ENCODE data around the gene CCT6B. TPM values are rescaled to one million over a fixed set of nuclear protein-coding genes. Genes with fewer than 3 reads are reported as not detected.

The CCT6B gene
- total RNA-seq, 1 experiment from 2014 or later = 3.7 TPM

DNA sequence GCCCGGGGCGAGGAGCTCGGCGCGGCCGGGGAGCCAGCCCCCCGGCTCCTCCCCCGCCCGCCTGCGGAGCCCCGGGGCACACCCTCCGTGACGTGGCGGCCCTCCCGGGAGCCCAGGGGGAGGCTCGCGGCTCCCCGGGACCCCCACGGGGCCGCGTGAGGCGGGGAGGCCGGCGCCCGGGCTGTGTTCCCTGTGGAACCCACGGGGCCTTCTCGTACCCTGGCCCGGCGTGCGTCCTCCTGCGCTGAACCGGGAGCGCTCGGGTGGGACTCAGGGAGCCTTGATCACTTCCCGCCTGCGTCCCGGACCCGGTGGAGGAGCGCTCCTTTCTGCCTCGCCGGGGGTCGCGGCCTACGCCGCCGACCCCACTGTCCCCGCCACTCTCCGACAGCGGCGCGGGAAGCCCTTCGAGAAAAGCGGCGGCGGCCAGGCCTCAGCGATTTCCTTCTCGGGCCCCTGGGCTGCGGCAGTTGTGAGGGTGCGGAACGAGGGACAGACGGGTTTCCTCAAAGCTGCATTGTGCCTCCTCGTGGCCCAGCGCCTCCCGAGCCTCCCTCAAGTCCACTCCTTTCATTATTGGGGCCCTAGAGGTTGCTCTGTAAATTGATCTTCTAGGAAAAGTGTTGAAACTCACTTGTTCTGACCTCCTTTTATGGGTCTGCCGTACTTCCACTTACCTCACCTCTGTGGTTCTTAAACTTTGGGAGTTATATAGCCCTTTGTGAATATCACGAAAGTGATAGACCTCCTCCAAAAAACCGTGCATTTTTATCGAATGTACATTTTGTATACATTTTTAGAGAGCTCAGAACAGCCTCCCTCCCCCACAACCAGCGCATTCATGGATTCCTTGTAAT, 19.6 kb upstream of the CCT6B start:
- H3K4me3 ChIP-seq = peak overlapping the region; percentile 62
- intact Hi-C loops (cut with micrococcal nuclease; ENCODE audit: unreplicated experiment) = loop anchor here (1.0 to 10.0 kb wide), 3 partner anchors 20 to 554 kb away; partner anchors contain the start of genes CCT6B, SLFN12L and ZNF830
- peak overlapping the region; percentile 84 for H3K4me2 ChIP-seq
- no peaks in the 10 kb centered on the region for H3K9me3 ChIP-seq (ENCODE audit: insufficient read depth, low read depth)
- H3K79me2 ChIP-seq (ENCODE audit: low read depth) = peaks cover 8% of the 10 kb centered on the region
- H3F3A ChIP-seq (ENCODE audit: insufficient read depth, low read depth) = peaks cover 12% of the 10 kb centered on the region; the same call in 1 of the 2 replicates
- no peaks in the 10 kb centered on the region for H3K36me3 ChIP-seq (ENCODE audit: low read depth)
- TSS peak; percentile 62 for BruUV-seq (replicated peaks)
- POLR2A ChIA-PET (ENCODE audit: unreplicated experiment) = interaction anchor here (0.6 to 0.7 kb wide), 3 partner anchors 137 to 691 kb away, joined by 3 to 4 read pairs (median 4); partner anchors contain the start of gene TMEM132E
- no peak for TF ChIP-seq EZH2 (IDR thresholded peaks at IDR 0.05; ENCODE audit: low read depth)
- TF ChIP-seq, protein P1, sequence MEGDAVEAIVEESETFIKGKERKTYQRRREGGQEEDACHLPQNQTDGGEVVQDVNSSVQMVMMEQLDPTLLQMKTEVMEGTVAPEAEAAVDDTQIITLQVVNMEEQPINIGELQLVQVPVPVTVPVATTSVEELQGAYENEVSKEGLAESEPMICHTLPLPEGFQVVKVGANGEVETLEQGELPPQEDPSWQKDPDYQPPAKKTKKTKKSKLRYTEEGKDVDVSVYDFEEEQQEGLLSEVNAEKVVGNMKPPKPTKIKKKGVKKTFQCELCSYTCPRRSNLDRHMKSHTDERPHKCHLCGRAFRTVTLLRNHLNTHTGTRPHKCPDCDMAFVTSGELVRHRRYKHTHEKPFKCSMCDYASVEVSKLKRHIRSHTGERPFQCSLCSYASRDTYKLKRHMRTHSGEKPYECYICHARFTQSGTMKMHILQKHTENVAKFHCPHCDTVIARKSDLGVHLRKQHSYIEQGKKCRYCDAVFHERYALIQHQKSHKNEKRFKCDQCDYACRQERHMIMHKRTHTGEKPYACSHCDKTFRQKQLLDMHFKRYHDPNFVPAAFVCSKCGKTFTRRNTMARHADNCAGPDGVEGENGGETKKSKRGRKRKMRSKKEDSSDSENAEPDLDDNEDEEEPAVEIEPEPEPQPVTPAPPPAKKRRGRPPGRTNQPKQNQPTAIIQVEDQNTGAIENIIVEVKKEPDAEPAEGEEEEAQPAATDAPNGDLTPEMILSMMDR (conservative IDR thresholded peaks at IDR 0.05) = peak; percentile 48; the same call in 1 of the 2 replicates
- H3K27ac ChIP-seq = peak overlapping the region; percentile 87
- no peaks in the 10 kb centered on the region for H3K9me2 ChIP-seq (ENCODE audit: insufficient read depth)
- peak overlapping the region; percentile 91 for H2AFZ ChIP-seq
- H3K27me3 ChIP-seq (ENCODE audit: insufficient read depth, low read depth) = no peaks in the 10 kb centered on the region
- CTCF ChIA-PET = interaction anchor here (0.6 kb wide), 1 partner anchor 137 kb away, joined by 6 read pairs; no protein-coding TSS in a partner anchor
- DNase-seq = peak; percentile 69 to 84
- peaks cover 9% of the 10 kb centered on the region for H3K4me1 ChIP-seq (replicated peaks; ENCODE audit: insufficient read depth)
- H4K20me1 ChIP-seq (ENCODE audit: insufficient read depth) = no peaks in the 10 kb centered on the region

DNA sequence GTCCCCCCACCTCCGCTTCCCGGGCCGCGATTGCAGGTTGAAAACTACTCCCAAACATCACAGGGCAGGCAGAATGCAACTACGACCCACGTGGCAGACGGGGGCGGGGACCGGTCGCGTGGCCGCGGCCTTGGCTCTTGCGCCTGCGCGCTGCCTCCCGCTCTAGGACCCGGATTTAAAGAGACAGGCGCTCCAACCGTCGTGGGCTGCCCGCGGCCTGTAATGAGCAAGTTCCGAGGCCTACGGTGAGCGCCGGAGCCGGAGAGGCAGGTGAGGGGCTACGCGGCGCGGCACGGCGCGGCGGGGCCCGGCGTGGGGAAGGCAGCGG, 19.1 kb upstream of the CCT6B start, which contains the start of gene LIG3:
Gene LIG3 (plus strand): TSS at position 160 of the 328 bp plus-strand sequence. CDS start 2,494 bp downstream, outside the sequence.
- CTCF ChIA-PET = no interaction called here
- no peak for TF ChIP-seq EZH2 (IDR thresholded peaks at IDR 0.05; ENCODE audit: low read depth)
- intact Hi-C loops (cut with micrococcal nuclease; ENCODE audit: unreplicated experiment) = loop anchor here (5.0 to 10.0 kb wide), 2 partner anchors 107 to 554 kb away; partner anchors contain the start of gene SLFN12L
- Histone ChIP-seq H4K20me1 (ENCODE audit: insufficient read depth) (no peaks in the 10 kb centered on the region), H3K4me1 (replicated peaks; ENCODE audit: insufficient read depth) (peaks cover 9% of the 10 kb centered on the region), H3K4me2 (peak within 1 kb of the TSS; percentile 84), H3K27ac (peak within 1 kb of the TSS; percentile 87), H3K9me2 (ENCODE audit: insufficient read depth) (no peaks in the 10 kb centered on the region), H3K27me3 (ENCODE audit: insufficient read depth, low read depth) (no peaks in the 10 kb centered on the region), H2AFZ (peak within 1 kb of the TSS; percentile 91), H3F3A (ENCODE audit: insufficient read depth, low read depth) (peaks cover 12% of the 10 kb centered on the region; the same call in 1 of the 2 replicates), H3K9me3 (ENCODE audit: insufficient read depth, low read depth) (no peaks in the 10 kb centered on the region), H3K79me2 (ENCODE audit: low read depth) (peaks cover 8% of the 10 kb centered on the region), H3K4me3 (peak within 1 kb of the TSS; percentile 62), H3K36me3 (ENCODE audit: low read depth) (no peaks in the 10 kb centered on the region)
- no TSS peak for BruUV-seq (replicated peaks)
- POLR2A ChIA-PET (ENCODE audit: unreplicated experiment) = no interaction called here
- peak; percentile 80 to 92 for DNase-seq

DNA sequence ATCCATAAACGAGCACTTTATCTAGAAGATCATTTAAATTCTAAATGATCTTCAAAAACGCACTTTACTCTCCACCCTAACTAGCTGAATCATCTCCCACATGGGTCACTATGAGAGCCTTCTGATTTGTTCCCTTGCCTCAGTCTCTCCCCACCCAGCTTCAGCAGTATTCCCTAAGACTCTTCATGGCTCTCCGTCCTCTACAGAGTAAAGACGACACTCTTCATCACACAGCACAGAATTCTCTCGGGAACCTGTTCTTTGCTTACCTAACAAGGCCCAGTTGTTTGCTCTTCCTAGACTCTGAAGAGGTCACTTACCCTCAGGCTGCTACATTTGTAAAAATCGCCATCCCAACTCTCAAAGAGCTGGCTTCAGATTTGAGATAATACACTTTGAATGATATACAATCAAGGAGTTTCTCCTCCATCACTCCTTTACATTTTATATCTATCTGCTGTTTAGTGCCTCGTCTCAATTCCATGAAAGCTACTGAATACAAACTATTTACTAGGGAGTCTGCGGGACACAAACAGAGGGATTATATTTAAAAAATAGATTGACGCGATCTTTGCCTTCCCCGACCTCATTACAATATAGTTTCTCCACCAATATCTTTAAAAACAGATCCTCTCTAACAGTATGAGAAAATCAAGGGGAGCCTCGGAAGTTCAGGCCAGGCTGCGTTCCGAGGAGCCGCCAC, 18.5 kb upstream of the CCT6B start:
- Histone ChIP-seq H3K4me3 (peak overlapping the region; percentile 62), H2AFZ (peak overlapping the region; percentile 81), H4K20me1 (ENCODE audit: insufficient read depth) (no peaks in the 10 kb centered on the region), H3K9me3 (ENCODE audit: insufficient read depth, low read depth) (no peaks in the 10 kb centered on the region), H3K4me2 (peak overlapping the region; percentile 84), H3K36me3 (ENCODE audit: low read depth) (no peaks in the 10 kb centered on the region), H3K9me2 (ENCODE audit: insufficient read depth) (no peaks in the 10 kb centered on the region), H3K27me3 (ENCODE audit: insufficient read depth, low read depth) (no peaks in the 10 kb centered on the region), H3K4me1 (replicated peaks; ENCODE audit: insufficient read depth) (peaks cover 12% of the 10 kb centered on the region), H3K79me2 (ENCODE audit: low read depth) (peaks cover 8% of the 10 kb centered on the region), H3F3A (ENCODE audit: insufficient read depth, low read depth) (peaks cover 12% of the 10 kb centered on the region; the same call in 1 of the 2 replicates), H3K27ac (peak overlapping the region; percentile 87)
- no peak for DNase-seq
- CTCF ChIA-PET = no interaction called here
- intact Hi-C loops (cut with micrococcal nuclease; ENCODE audit: unreplicated experiment) = loop anchor here (5.0 to 10.0 kb wide), 2 partner anchors 108 to 555 kb away; partner anchors contain the start of gene SLFN12L
- POLR2A ChIA-PET (ENCODE audit: unreplicated experiment) = interaction anchor here (0.6 kb wide), 2 partner anchors 32 to 113 kb away, joined by 4 to 7 read pairs; no protein-coding TSS in a partner anchor
- TSS peak; percentile 90 for BruUV-seq (replicated peaks)
- no peak for TF ChIP-seq EZH2 (IDR thresholded peaks at IDR 0.05; ENCODE audit: low read depth)
- TF ChIP-seq, protein P1 (conservative IDR thresholded peaks at IDR 0.05) = no peak
